HK-2 (cell line): ENCODE results near the gene FBXO45.
A peak's percentile ranks its signal among the peaks of the same experiment; 100 is the strongest.
"Not testable (repeated sequence)": the region's sequence is repeated elsewhere in the genome, so short reads cannot be mapped to it uniquely, and the experiment has no call there.

ENCODE experiments used
- DNase-seq: peaks from one replicate; pipeline ENCODE4 v3.0.0-alpha.2; 2018; ENCODE audit not compliant: unreplicated experiment

FBXO45 gene

GRCh38 chr3:196619223-196619622, 50.8 kb downstream of the FBXO45 start:
- no peak for DNase-seq

- not testable (repeated sequence) for DNase-seq
Measured at GRCh38 chr3:196619627-196620026, 51.2 kb downstream of the FBXO45 start.

- DNase-seq: no peak
Measured at GRCh38 chr3:196620161-196620604, 51.7 kb downstream of the FBXO45 start.

GRCh38 chr3:196620684-196621083, 52.2 kb downstream of the FBXO45 start:
- DNase-seq: no peak

- no peak for DNase-seq
Measured at GRCh38 chr3:196621611-196622010, 53.2 kb downstream of the FBXO45 start.

- no peak for DNase-seq
Measured at GRCh38 chr3:196624067-196624790, 55.8 kb downstream of the FBXO45 start.

GRCh38 chr3:196624907-196625306, 56.4 kb downstream of the FBXO45 start:
- no peak for DNase-seq

GRCh38 chr3:196625331-196625730, 56.9 kb downstream of the FBXO45 start:
- DNase-seq: no peak

- no peak for DNase-seq
Measured at GRCh38 chr3:196627918-196628231, 59.4 kb downstream of the FBXO45 start.

- DNase-seq: no peak
Measured at GRCh38 chr3:196629228-196629627, 60.8 kb downstream of the FBXO45 start.

GRCh38 chr3:196631682-196632045, 63.2 kb downstream of the FBXO45 start:
- no peak for DNase-seq

GRCh38 chr3:196632046-196632751, 63.7 kb downstream of the FBXO45 start:
- DNase-seq: peak; percentile 91

- DNase-seq: no peak
Measured at GRCh38 chr3:196633555-196634151, 65.2 kb downstream of the FBXO45 start.

GRCh38 chr3:196634224-196634623, 65.8 kb downstream of the FBXO45 start:
- DNase-seq: no peak

GRCh38 chr3:196634829-196635228, 66.4 kb downstream of the FBXO45 start:
- DNase-seq: no peak

GRCh38 chr3:196636369-196637349, 68.2 kb downstream of the FBXO45 start:
- no peak for DNase-seq

- not testable (repeated sequence) for DNase-seq
Measured at GRCh38 chr3:196637941-196638340, 69.5 kb downstream of the FBXO45 start.
